GM13976 (cell line): Measurements from ENCODE around the gene CSKMT.
"Not testable (repeated sequence)": the region's sequence is repeated elsewhere in the genome, so short reads cannot be mapped to it uniquely, and the experiment has no call there.

ENCODE experiments used
- DNase-seq: peaks from one replicate; pipeline ENCODE4 v3.0.0; 2012; ENCODE audit warnings: low spot score
- CTCF ChIP-seq: IDR thresholded peaks from 2 replicates; pipeline ENCODE4 v1.5.1; 2012; ENCODE audit warnings: borderline replicate concordance, mild to moderate bottlenecking; ENCODE audit not compliant: insufficient read depth; ENCODE audit errors: extremely low read depth, missing control alignments, control extremely low read depth
- in situ Hi-C: fragments of 300-500 bp; cut with MboI; formaldehyde crosslinking; loops from one replicate; pipeline ENCODE4 v1.12.0; 2022; ENCODE audit warnings: low sequenced_read_pairs, mixed read lengths, inconsistent platforms; ENCODE audit not compliant: unreplicated experiment

CSKMT gene

GRCh38 chr11:62647609-62648005 lies 17.5 kb upstream of the CSKMT start:
- no peak for DNase-seq
- in situ Hi-C loops, result no loop called here
- TF ChIP-seq CTCF, result no peak

DNA sequence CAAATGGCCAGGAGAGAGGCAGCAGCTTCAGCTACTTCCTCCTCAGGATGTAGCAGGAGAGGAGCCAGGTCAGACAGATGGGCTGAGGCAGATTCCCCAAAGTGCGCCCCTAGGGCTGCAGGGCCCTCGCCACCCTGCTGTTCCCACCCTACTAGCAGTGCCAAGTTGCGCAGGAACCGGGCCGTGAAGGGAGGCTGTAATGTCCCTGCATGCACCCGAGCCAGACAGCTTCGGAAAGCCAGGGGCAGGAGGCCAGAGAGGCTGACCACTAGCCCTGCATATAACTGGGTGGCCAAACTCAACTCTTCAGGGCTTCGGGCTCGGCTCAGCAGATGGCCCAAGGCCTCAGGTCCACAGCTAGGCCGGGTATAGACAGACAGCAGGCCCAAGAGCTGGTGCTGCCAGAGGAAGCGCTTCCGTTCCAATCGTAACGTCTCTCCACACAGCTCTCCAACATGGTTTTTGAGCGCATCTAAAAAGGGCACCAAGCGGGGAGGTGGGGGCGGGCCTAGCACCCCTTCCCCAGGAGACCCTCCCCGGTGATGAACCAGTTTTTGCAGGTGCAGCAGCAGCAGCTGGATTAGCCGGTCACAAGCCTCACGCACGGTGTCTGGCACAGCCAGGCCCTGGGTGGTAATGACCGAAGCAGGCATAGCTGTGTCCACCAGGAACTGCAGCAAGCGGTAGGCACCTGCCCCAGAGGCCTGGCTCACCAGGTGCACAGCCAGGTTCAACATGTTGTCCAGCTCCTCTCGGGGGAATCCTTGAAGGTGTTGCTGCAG lies 16.7 kb upstream of the CSKMT start:
- no peak for TF ChIP-seq CTCF
- in situ Hi-C loops, result no loop called here
- no peak for DNase-seq

DNA sequence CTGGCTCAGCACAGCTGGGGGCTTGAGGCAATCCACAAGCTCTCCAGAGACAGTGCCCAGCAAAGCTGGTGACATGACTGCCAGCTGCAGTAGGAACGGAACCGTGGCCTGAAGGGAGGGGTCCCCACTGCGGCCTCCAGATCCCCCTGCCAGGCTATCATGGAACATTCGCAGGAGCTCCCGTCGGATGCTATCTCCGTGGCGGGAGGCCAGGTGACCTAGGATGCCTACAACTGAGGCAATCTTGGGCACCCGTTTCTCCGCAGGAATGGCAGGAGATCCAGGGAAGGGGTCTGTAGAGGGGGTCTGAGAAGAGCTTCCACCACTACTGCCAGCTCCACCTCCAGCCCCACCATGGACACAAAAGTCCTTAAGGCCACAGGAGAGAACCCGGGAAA lies 16.1 kb upstream of the CSKMT start:
- in situ Hi-C loops, result no loop called here
- DNase-seq, result no peak
- TF ChIP-seq CTCF, result no peak

- TF ChIP-seq CTCF, result no peak
- in situ Hi-C loops, result no loop called here
- DNase-seq, result no peak
Measured at GRCh38 chr11:62649486-62649885, 15.6 kb upstream of the CSKMT start.

- in situ Hi-C loops, result not testable (repeated sequence)
Measured at GRCh38 chr11:62650283-62650682, 14.8 kb upstream of the CSKMT start.

GRCh38 chr11:62652161-62653006 lies 12.7 kb upstream of the CSKMT start:
- no peak for DNase-seq
- no peak for TF ChIP-seq CTCF

More at GRCh38 chr11:62650283-62650682, 14.8 kb upstream of the CSKMT start:
- DNase-seq, result not testable (repeated sequence)

GRCh38 chr11:62654297-62654696 lies 10.8 kb upstream of the CSKMT start:
- no peak for DNase-seq
- TF ChIP-seq CTCF, result no peak
- in situ Hi-C loops, result no loop called here

More at GRCh38 chr11:62652161-62653006, 12.7 kb upstream of the CSKMT start:
- in situ Hi-C loops, result no loop called here
